ENCODE data around the gene HSPB1.
A peak's percentile ranks its signal among the peaks of the same experiment; 100 is the strongest.

The HSPB1 gene

GRCh38 chr7:76346097-76346496, 43.6 kb downstream of the HSPB1 start:
- Histone ChIP-seq H3K36me3 (ENCODE audit: control insufficient read depth in 2 of 2, insufficient read depth in 1 of 2, low read length in 2 of 2) (peaks cover 51 to 68% of the 10 kb centered on the region in 2 experiments), H3K4me1 (ENCODE audit: control insufficient read depth, insufficient read depth, low read length) (no peaks in the 10 kb centered on the region), H3K9me3 (ENCODE audit: control insufficient read depth, insufficient read depth, low read depth, low read length) (no peaks in the 10 kb centered on the region), H3K4me3 (ENCODE audit: low read depth, low read length) (no peak overlapping the region), H3K27ac (ENCODE audit: extremely low read depth, low read depth, low read length) (no peak overlapping the region)
- ChIA-PET POLR2A (no interaction called here), CTCF (no interaction called here)
- no peak for TF ChIP-seq ZNF548 (tag by site-specific recombination; IDR thresholded peaks at IDR 0.05)
- TF ChIP-seq, protein P1, sequence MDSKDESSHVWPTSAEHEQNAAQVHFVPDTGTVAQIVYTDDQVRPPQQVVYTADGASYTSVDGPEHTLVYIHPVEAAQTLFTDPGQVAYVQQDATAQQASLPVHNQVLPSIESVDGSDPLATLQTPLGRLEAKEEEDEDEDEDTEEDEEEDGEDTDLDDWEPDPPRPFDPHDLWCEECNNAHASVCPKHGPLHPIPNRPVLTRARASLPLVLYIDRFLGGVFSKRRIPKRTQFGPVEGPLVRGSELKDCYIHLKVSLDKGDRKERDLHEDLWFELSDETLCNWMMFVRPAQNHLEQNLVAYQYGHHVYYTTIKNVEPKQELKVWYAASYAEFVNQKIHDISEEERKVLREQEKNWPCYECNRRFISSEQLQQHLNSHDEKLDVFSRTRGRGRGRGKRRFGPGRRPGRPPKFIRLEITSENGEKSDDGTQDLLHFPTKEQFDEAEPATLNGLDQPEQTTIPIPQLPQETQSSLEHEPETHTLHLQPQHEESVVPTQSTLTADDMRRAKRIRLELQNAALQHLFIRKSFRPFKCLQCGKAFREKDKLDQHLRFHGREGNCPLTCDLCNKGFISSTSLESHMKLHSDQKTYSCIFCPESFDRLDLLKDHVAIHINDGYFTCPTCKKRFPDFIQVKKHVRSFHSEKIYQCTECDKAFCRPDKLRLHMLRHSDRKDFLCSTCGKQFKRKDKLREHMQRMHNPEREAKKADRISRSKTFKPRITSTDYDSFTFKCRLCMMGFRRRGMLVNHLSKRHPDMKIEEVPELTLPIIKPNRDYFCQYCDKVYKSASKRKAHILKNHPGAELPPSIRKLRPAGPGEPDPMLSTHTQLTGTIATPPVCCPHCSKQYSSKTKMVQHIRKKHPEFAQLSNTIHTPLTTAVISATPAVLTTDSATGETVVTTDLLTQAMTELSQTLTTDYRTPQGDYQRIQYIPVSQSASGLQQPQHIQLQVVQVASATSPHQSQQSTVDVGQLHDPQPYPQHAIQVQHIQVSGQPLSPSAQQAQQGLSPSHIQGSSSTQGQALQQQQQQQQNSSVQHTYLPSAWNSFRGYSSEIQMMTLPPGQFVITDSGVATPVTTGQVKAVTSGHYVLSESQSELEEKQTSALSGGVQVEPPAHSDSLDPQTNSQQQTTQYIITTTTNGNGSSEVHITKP (tag by site-specific recombination; IDR thresholded peaks at IDR 0.05), result no peak
- TF ChIP-seq ZEB2 (tag by site-specific recombination; IDR thresholded peaks at IDR 0.05), result no peak
- TF ChIP-seq ZNF350 (tag by site-specific recombination; IDR thresholded peaks at IDR 0.05), result no peak
- TF ChIP-seq, protein P2, sequence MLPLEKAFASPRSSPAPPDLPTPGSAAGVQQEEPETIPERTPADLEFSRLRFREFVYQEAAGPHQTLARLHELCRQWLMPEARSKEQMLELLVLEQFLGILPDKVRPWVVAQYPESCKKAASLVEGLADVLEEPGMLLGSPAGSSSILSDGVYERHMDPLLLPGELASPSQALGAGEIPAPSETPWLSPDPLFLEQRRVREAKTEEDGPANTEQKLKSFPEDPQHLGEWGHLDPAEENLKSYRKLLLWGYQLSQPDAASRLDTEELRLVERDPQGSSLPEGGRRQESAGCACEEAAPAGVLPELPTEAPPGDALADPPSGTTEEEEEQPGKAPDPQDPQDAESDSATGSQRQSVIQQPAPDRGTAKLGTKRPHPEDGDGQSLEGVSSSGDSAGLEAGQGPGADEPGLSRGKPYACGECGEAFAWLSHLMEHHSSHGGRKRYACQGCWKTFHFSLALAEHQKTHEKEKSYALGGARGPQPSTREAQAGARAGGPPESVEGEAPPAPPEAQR (tag by site-specific recombination; IDR thresholded peaks at IDR 0.05), result no peak
- no peak for TF ChIP-seq ZNF692 (tag by site-specific recombination; IDR thresholded peaks at IDR 0.05)
- no peak for TF ChIP-seq ZNF266 (tag by site-specific recombination; IDR thresholded peaks at IDR 0.05; ENCODE audit: low read depth)
- no peak for TF ChIP-seq ZNF501 (tag by site-specific recombination; IDR thresholded peaks at IDR 0.05)
- TF ChIP-seq KLF8 (tag by site-specific recombination; IDR thresholded peaks at IDR 0.05), result no peak
- TF ChIP-seq ZNF658 (tag by site-specific recombination; IDR thresholded peaks at IDR 0.05), result no peak
- TF ChIP-seq ZNF19 (tag by site-specific recombination; IDR thresholded peaks at IDR 0.05; ENCODE audit: low read depth), result no peak
- TF ChIP-seq ZBTB1 (tag by site-specific recombination; IDR thresholded peaks at IDR 0.05), result no peak
- no peak for TF ChIP-seq REPIN1 (tag by site-specific recombination; IDR thresholded peaks at IDR 0.05; ENCODE audit: low read depth)
- TF ChIP-seq ZNF704 (tag by site-specific recombination; IDR thresholded peaks at IDR 0.05), result no peak
- no peak for TF ChIP-seq SCRT1 (tag by site-specific recombination; IDR thresholded peaks at IDR 0.05; ENCODE audit: borderline replicate concordance)

DNA sequence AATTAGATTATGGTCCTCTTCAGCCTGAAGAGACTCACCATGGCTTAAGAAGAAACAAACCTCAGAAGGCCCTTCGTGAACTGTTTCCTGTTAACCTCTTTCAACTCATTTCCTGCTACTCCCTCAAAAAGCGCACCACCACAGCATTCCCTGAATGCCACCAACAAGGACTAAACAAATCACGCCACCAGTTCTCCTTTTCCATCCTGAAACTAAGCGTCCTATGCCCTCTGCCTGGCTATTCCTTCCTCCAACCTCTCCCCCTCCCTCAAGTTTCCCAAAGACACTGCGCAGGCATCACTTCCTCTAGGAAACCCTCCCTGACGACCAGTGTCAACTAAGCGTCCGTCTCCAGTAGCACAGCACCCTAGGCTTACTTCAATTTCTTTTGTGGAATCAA, 44.3 kb downstream of the HSPB1 start:
- H3K27ac ChIP-seq (ENCODE audit: extremely low read depth, low read depth, low read length), result no peak overlapping the region
- H3K9me3 ChIP-seq (ENCODE audit: control insufficient read depth, insufficient read depth, low read depth, low read length), result no peaks in the 10 kb centered on the region
- no peak overlapping the region for H3K4me3 ChIP-seq (ENCODE audit: low read depth, low read length)
- no peaks in the 10 kb centered on the region for H3K4me1 ChIP-seq (ENCODE audit: control insufficient read depth, insufficient read depth, low read length)
- H3K36me3 ChIP-seq (ENCODE audit: control insufficient read depth in 2 of 2, insufficient read depth in 1 of 2, low read length in 2 of 2), result peaks cover 51 to 69% of the 10 kb centered on the region in 2 experiments
- POLR2A ChIA-PET, result no interaction called here
- CTCF ChIA-PET, result no interaction called here
- peak; percentile 45 for TF ChIP-seq ZNF341 (tag by site-specific recombination; IDR thresholded peaks at IDR 0.05; ENCODE audit: low read depth)
- no peak for TF ChIP-seq ZNF214 (tag by site-specific recombination; IDR thresholded peaks at IDR 0.05; ENCODE audit: borderline replicate concordance)
